ENCODE results near the gene ARHGAP10. TPM values are rescaled to one million over a fixed set of nuclear protein-coding genes. Genes with fewer than 3 reads are reported as not detected.

Gene ARHGAP10
- total RNA-seq, 2 experiments from 2014 or later = 6.1 to 6.2 TPM

DNA sequence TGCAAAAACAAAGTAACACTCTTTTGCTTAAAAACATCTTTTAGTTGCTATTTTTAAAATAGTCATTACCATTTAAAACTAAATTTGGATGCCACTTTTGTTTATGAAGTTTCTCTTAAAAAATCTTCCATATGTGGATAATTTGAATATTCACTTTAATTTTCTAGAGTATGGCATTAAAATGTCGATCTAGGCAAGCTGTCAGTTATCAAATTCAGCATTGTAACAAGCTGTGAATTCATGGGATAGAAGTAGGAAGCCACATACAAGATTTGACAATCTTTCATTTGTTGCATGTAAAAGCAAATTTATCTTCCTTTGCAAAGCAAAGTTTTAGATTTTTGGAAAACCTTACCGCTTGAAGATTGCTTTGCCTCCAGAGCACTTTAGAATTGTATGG is 191.5 kb downstream of the ARHGAP10 start:
- Mint-ChIP-seq H3K27me3 (no peaks in the 10 kb centered on the region), H3K9me3 (ENCODE audit: low read depth) (no peaks in the 10 kb centered on the region), H3K4me3 (no peak overlapping the region), H3K4me1 (no peaks in the 10 kb centered on the region), H3K27ac (no peak overlapping the region), H3K36me3 (ENCODE audit: low read depth) (peaks cover 2% of the 10 kb centered on the region)
- ChIA-PET POLR2A (no interaction called here), CTCF (no interaction called here)
- ATAC-seq (no peak), DNase-seq (no peak)
- intact Hi-C loops (cut with DNase I, micrococcal nuclease) = no loop called here

GRCh38 chr4:147923854-147924253 is 192.0 kb downstream of the ARHGAP10 start:
- Mint-ChIP-seq H3K4me3 (no peak overlapping the region), H3K9me3 (ENCODE audit: low read depth) (no peaks in the 10 kb centered on the region), H3K27me3 (no peaks in the 10 kb centered on the region), H3K36me3 (ENCODE audit: low read depth) (peaks cover 2% of the 10 kb centered on the region), H3K27ac (no peak overlapping the region), H3K4me1 (no peaks in the 10 kb centered on the region)
- POLR2A ChIA-PET = no interaction called here
- CTCF ChIA-PET = no interaction called here
- intact Hi-C loops (cut with DNase I, micrococcal nuclease) = no loop called here
- DNase-seq = no peak
- no peak for ATAC-seq

GRCh38 chr4:147924604-147925412 is 192.9 kb downstream of the ARHGAP10 start:
- no peak overlapping the region for H3K4me3 Mint-ChIP-seq
- CTCF ChIA-PET = interaction anchor here (0.5 to 0.8 kb wide), 4 partner anchors 12 to 306 kb away, joined by 3 read pairs; no protein-coding TSS in a partner anchor
- no peak overlapping the region for H3K27ac Mint-ChIP-seq
- intact Hi-C loops (cut with DNase I, micrococcal nuclease) = loop anchor here in 1 of 2 experiments (5.0 kb wide), 1 partner anchor 1337 kb away; no protein-coding TSS in a partner anchor
- H3K9me3 Mint-ChIP-seq (ENCODE audit: low read depth) = no peaks in the 10 kb centered on the region
- peaks cover 2% of the 10 kb centered on the region for H3K36me3 Mint-ChIP-seq (ENCODE audit: low read depth)
- no peaks in the 10 kb centered on the region for H3K27me3 Mint-ChIP-seq
- POLR2A ChIA-PET = no interaction called here
- H3K4me1 Mint-ChIP-seq = no peaks in the 10 kb centered on the region
- peak; percentile 26 for DNase-seq
- no peak for ATAC-seq

GRCh38 chr4:147927377-147928137 is 195.7 kb downstream of the ARHGAP10 start:
- H3K4me3 Mint-ChIP-seq = no peak overlapping the region
- CTCF ChIA-PET = interaction anchor here (0.7 kb wide), 1 partner anchor 38 kb away, joined by 3 read pairs; no protein-coding TSS in a partner anchor
- H3K36me3 Mint-ChIP-seq (ENCODE audit: low read depth) = peaks cover 3% of the 10 kb centered on the region

DNA sequence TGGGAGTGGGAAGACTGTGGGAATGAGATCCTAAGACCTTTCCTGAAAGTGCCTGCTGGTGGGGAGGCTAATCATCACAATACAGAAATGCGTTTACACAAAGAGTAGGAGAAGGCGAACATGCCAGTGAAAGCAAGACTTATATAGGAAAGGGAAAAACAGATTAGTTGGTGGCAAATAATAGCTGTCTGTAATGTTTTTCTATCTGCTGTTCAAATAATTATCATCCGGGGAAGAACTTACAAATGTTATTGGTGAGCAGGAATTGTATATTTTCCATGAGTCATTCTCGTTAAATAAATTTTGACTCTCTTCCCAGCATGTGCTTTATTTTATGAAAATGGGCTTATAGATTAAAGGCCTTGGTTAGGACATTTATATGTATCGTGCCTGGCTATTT is 196.5 kb downstream of the ARHGAP10 start:
- peaks cover 3% of the 10 kb centered on the region for H3K36me3 Mint-ChIP-seq (ENCODE audit: low read depth)
- DNase-seq = no peak
- no peak overlapping the region for H3K4me3 Mint-ChIP-seq
- no peaks in the 10 kb centered on the region for H3K4me1 Mint-ChIP-seq
- peaks cover 3% of the 10 kb centered on the region for H3K9me3 Mint-ChIP-seq (ENCODE audit: low read depth)
- ChIA-PET POLR2A (no interaction called here), CTCF (interaction anchor here (0.7 kb wide), 1 partner anchor 37 kb away, joined by 3 read pairs; no protein-coding TSS in a partner anchor)
- intact Hi-C loops (cut with DNase I, micrococcal nuclease) = loop anchor here in 1 of 2 experiments (5.0 kb wide), 1 partner anchor 1334 kb away; no protein-coding TSS in a partner anchor
- no peak overlapping the region for H3K27ac Mint-ChIP-seq
- H3K27me3 Mint-ChIP-seq = no peaks in the 10 kb centered on the region
- ATAC-seq = no peak

More at GRCh38 chr4:147927377-147928137, 195.7 kb downstream of the ARHGAP10 start:
- H3K27me3 Mint-ChIP-seq = no peaks in the 10 kb centered on the region
- H3K9me3 Mint-ChIP-seq (ENCODE audit: low read depth) = peaks cover 3% of the 10 kb centered on the region
- intact Hi-C loops (cut with DNase I, micrococcal nuclease) = loop anchor here in 1 of 2 experiments (5.0 kb wide), 1 partner anchor 1335 kb away; no protein-coding TSS in a partner anchor
- no peaks in the 10 kb centered on the region for H3K4me1 Mint-ChIP-seq
- ATAC-seq = no peak
- DNase-seq = no peak
- H3K27ac Mint-ChIP-seq = no peak overlapping the region
- POLR2A ChIA-PET = no interaction called here

GRCh38 chr4:147929746-147930145 is 197.9 kb downstream of the ARHGAP10 start:
- Mint-ChIP-seq H3K27ac (no peak overlapping the region), H3K9me3 (ENCODE audit: low read depth) (peaks cover 3% of the 10 kb centered on the region), H3K4me1 (no peaks in the 10 kb centered on the region), H3K27me3 (no peaks in the 10 kb centered on the region), H3K4me3 (no peak overlapping the region), H3K36me3 (ENCODE audit: low read depth) (peaks cover 3% of the 10 kb centered on the region)
- ATAC-seq (no peak), DNase-seq (no peak)
- ChIA-PET POLR2A (no interaction called here), CTCF (no interaction called here)
- intact Hi-C loops (cut with DNase I, micrococcal nuclease) = loop anchor here in 1 of 2 experiments (5.0 kb wide), 1 partner anchor 1333 kb away; no protein-coding TSS in a partner anchor

DNA sequence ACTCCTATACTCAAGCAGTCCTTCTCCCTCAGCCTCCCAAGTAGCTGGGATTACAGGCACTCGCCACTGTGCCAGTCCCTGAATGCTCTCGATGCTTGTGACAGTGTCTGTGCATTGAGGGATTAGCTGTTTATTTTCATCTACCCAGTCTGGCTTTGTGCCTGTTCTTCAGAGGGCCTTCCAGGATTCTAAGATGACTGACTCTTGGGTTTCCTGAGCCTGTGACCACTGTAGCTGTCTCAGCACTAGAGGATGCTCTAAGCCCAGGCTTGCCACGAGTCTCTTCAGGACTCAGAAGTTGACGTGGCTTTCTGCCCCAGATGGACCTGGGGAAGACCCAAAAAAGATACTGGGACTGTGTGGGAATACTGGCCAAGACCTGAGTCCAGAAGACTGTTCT is 201.4 kb downstream of the ARHGAP10 start:
- H3K9me3 Mint-ChIP-seq (ENCODE audit: low read depth) = peaks cover 3% of the 10 kb centered on the region
- intact Hi-C loops (cut with DNase I, micrococcal nuclease) = no loop called here
- H3K27ac Mint-ChIP-seq = no peak overlapping the region
- DNase-seq (peak; percentile 18), ATAC-seq (no peak)
- H3K4me3 Mint-ChIP-seq = no peak overlapping the region
- peaks cover 3% of the 10 kb centered on the region for H3K36me3 Mint-ChIP-seq (ENCODE audit: low read depth)
- CTCF ChIA-PET = no interaction called here
- POLR2A ChIA-PET = no interaction called here
- H3K4me1 Mint-ChIP-seq = no peaks in the 10 kb centered on the region
- H3K27me3 Mint-ChIP-seq = no peaks in the 10 kb centered on the region

GRCh38 chr4:147933779-147934178 is 201.9 kb downstream of the ARHGAP10 start:
- no peak for ATAC-seq
- POLR2A ChIA-PET = no interaction called here
- Mint-ChIP-seq H3K27me3 (no peaks in the 10 kb centered on the region), H3K4me1 (no peaks in the 10 kb centered on the region), H3K27ac (no peak overlapping the region), H3K9me3 (ENCODE audit: low read depth) (peaks cover 3% of the 10 kb centered on the region), H3K36me3 (ENCODE audit: low read depth) (peaks cover 3% of the 10 kb centered on the region), H3K4me3 (no peak overlapping the region)
- DNase-seq = no peak
- intact Hi-C loops (cut with DNase I, micrococcal nuclease) = no loop called here
- CTCF ChIA-PET = no interaction called here

DNA sequence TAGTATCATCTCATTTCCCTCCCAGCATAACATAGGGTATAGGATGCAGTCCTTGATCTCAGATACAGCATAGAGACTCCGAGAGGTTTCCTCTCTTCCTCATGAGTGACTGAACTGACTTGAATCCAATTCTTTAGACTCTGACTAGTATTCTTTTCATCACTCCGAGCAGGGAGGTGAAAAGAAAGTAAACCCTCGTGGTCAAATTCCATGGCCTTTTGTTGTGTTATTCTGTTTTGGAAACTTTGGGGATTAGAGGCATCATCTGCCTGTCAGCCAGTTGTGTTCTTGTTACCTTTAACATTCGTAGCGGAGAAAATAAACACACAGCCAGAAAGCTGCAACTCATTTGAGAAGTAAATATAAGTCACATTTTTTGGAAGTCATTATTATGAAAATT is 206.6 kb downstream of the ARHGAP10 start:
- DNase-seq = no peak
- H3K4me3 Mint-ChIP-seq = no peak overlapping the region
- no peaks in the 10 kb centered on the region for H3K27me3 Mint-ChIP-seq
- ChIA-PET CTCF (no interaction called here), POLR2A (no interaction called here)
- H3K27ac Mint-ChIP-seq = no peak overlapping the region
- no peak for ATAC-seq
- intact Hi-C loops (cut with DNase I, micrococcal nuclease) = no loop called here
- peaks cover 12% of the 10 kb centered on the region for H3K4me1 Mint-ChIP-seq
- no peaks in the 10 kb centered on the region for H3K9me3 Mint-ChIP-seq (ENCODE audit: low read depth)
- H3K36me3 Mint-ChIP-seq (ENCODE audit: low read depth) = no peaks in the 10 kb centered on the region

DNA sequence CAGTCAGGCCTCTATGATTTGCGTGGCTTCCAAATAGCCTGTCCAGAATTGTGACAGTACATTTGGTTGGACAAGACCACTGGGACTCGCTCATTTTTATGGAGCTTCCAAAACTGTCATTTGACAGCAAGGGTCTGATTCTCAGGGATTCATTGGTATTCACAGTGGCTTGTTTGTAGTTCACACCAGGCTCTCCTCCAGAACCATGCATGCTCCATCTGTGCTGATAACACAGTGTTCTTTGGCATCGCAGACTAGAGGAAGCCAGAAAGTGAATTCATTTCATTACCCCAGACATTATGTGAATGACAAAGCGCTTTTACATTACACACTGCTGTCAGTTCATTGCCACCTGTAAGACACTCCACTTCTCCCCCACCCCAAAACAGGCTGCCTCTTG is 208.3 kb downstream of the ARHGAP10 start:
- intact Hi-C loops (cut with DNase I, micrococcal nuclease) = no loop called here
- H3K4me1 Mint-ChIP-seq = peaks cover 20% of the 10 kb centered on the region
- H3K27me3 Mint-ChIP-seq = no peaks in the 10 kb centered on the region
- ATAC-seq = no peak
- ChIA-PET CTCF (no interaction called here), POLR2A (no interaction called here)
- H3K36me3 Mint-ChIP-seq (ENCODE audit: low read depth) = peaks cover 3% of the 10 kb centered on the region
- no peak overlapping the region for H3K27ac Mint-ChIP-seq
- H3K9me3 Mint-ChIP-seq (ENCODE audit: low read depth) = no peaks in the 10 kb centered on the region
- DNase-seq = no peak
- H3K4me3 Mint-ChIP-seq = no peak overlapping the region

DNA sequence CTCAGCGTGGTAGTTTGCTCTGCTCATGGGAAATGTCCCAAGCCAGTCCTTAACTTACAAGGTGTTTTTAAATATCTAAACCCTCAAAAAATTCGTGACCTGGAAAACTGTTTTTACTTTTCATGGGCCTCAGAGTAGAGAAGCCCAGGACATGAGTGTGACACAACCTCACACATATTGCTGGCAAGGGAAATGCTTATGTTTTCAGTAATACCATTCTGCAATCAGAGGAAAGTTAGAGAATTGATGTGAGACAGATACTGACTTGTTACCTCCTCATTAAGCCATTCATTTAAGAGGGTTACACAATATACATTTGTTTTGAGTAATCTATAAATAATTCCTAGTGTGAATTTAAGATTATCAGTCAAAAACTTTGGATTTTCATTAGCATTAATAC is 209.5 kb downstream of the ARHGAP10 start:
- Mint-ChIP-seq H3K9me3 (ENCODE audit: low read depth) (no peaks in the 10 kb centered on the region), H3K27ac (no peak overlapping the region), H3K4me3 (no peak overlapping the region), H3K36me3 (ENCODE audit: low read depth) (peaks cover 5% of the 10 kb centered on the region), H3K27me3 (no peaks in the 10 kb centered on the region), H3K4me1 (peaks cover 20% of the 10 kb centered on the region)
- intact Hi-C loops (cut with DNase I, micrococcal nuclease) = no loop called here
- no peak for ATAC-seq
- ChIA-PET CTCF (no interaction called here), POLR2A (no interaction called here)
- no peak for DNase-seq

GRCh38 chr4:147942729-147943128 is 210.8 kb downstream of the ARHGAP10 start:
- POLR2A ChIA-PET = no interaction called here
- peaks cover 20% of the 10 kb centered on the region for H3K4me1 Mint-ChIP-seq
- H3K36me3 Mint-ChIP-seq (ENCODE audit: low read depth) = peaks cover 6% of the 10 kb centered on the region
- ATAC-seq (peak; percentile 76), DNase-seq (no peak)
- no peaks in the 10 kb centered on the region for H3K27me3 Mint-ChIP-seq
- CTCF ChIA-PET = interaction anchor here (0.7 to 0.9 kb wide), 2 partner anchors 76 to 297 kb away, joined by 3 read pairs; no protein-coding TSS in a partner anchor
- intact Hi-C loops (cut with DNase I, micrococcal nuclease) = no loop called here
- H3K4me3 Mint-ChIP-seq = no peak overlapping the region
- H3K27ac Mint-ChIP-seq = no peak overlapping the region
- no peaks in the 10 kb centered on the region for H3K9me3 Mint-ChIP-seq (ENCODE audit: low read depth)
